Measurements from ENCODE around the gene MTERF1.
"Not testable (repeated sequence)": the region's sequence is repeated elsewhere in the genome, so short reads cannot be mapped to it uniquely, and the experiment has no call there.

Gene MTERF1

DNA sequence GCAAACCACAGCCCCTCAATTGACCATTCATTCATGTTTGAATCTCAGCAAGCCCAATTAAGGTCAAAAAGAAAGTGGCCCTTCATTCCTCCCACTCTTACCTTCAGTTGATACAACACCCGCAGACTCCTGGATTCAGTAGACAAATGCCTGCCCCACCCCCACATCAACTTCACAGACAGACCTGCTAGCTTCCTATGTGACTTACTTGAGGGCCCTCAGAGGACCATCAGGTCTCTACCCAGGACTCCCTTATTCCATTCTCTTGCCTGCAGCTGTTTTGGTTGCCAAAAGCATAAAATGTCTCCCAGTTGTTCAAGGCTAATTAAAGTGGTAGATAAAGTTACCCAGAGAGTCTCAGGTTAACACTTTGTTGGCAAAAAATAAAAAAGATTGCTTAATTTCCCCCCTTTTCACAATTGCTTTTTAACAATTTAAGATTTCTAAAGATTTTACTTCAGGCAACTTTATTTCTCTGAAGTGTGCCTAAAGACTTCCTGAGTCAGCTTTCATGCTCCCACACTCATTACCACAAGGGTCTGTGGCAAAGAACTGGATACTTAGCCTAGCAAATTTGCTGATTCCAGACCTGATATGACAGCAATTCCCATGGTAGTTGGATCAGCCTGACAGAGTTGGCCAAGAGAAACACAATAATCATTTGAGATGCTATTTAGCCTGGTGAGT, 3.3 kb upstream of the MTERF1 start:
- DNase-seq: no peak

DNA sequence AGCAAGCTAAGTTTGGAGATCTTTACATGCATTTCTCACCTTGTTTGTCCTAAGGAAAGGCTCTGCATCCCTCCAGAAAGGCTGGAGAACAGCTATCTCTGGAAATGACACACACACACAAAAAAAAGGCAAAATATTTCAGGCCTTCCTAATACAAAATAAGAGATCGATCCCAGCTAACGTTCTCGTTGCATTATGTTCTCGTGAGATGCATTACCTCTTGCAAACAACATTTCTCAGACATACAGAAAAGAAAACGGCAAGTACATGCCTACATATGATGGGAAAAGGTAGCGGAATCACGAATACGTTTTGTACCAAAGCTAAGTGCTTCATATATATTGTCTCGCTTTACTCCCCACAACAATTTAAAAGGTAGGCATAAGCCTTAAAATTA, 488 bp downstream of the MTERF1 start:
- DNase-seq: no peak

DNA sequence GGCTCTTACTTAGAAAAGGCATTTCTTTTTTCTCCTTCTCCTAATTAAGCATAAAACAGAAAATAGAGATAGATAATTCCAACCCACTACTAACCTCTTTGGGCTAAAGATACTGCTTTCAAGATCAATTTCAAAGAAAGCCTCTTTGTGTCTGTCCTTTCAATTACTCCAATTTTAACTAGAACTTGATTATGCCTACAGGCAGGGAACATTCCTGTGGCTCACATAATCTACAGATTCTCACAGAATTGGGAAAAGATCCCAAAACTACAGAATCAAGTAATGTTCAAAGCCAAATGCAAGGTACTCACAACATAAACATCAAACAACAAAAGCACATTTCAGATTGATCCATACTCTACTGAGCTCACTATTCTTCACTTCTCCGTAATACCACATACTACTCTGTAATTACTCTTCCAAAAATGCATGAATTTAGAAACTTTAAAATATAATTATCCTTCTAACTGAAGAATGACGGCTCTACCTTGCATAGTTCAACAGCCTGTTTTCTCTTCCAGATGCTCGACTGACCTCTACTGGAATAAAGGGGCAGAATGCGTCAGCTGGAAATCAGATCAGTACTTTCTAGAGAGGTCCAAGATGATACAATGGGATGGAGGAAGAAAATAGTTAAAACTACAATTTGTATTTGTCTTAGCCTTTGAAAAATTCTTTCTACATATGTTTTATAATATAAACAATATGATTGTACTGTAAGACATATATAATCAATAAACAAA, 3.9 kb downstream of the MTERF1 start:
- DNase-seq: no peak

DNA sequence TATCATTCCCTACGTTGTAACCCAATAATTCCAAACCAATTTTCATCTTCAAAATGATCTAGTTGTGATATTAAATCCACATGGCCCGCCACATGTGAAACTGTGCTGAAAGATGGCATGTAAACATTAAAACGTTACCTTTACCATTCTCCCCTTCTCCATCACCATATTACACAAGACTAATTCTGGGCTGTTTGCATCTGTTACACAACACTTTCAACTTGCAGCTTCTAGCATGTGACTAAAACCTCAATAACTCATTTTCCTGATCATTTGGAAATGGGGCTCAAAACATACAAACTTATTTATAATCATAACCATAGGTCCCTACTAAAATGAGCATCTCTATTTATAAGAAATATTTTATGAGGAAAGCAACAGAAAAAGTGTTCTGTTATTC, 4.7 kb downstream of the MTERF1 start:
- DNase-seq: no peak

DNA sequence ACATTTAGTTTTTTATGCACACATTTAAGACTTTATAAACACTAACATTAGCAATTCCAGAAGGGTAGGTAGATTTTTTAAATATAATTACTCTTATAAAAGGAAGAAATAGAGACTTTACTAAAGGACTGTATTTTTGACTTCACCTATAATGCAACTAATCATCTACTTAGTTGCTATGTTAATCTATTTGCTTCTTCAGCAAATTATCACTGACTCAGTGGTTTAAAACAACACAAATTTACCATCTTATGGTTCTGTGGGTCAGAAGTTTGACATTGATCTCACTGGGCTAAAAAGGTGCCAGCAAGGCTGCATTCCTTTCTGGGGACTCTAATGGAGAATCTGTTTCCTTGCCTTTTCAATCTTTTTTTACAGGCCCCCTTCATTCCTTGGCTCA, 7.6 kb downstream of the MTERF1 start:
- no peak for DNase-seq

DNA sequence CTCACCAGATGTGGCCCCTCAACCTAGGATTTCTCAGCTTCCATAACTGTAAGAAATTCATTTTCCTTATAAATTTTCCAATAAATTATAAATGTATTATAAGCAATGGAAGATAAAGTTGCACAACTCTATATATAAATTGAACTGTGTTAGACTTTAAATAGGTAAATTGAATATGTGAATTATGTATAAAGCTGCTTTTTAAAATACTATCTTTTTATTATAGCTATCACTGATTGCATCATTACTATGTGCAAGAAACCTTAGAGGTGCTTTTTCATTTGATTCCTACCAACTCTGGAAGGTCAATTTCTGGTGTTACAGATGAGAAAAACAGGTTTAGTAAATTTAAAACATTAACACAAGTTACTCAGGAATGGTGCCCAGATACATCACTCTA, 8.4 kb downstream of the MTERF1 start:
- DNase-seq: no peak

DNA sequence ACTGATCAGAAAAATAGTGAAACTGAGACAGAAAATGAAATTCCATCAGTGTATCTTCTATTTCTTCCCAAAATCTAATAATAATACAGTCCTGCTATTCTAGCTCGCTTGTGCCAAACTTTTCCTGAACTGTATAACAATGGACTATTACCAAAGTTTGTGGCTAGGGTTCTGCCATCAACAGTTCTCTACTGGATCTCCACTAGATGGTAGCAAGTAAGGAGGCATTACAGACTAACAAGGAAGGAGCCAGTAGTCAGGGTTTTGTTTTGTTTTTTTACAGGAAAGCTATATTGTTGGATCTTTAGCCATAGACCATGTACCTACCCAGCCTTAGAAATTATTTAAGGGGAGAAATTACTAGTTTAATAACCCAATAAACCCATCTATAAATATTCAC, 10.8 kb downstream of the MTERF1 start:
- DNase-seq: no peak

DNA sequence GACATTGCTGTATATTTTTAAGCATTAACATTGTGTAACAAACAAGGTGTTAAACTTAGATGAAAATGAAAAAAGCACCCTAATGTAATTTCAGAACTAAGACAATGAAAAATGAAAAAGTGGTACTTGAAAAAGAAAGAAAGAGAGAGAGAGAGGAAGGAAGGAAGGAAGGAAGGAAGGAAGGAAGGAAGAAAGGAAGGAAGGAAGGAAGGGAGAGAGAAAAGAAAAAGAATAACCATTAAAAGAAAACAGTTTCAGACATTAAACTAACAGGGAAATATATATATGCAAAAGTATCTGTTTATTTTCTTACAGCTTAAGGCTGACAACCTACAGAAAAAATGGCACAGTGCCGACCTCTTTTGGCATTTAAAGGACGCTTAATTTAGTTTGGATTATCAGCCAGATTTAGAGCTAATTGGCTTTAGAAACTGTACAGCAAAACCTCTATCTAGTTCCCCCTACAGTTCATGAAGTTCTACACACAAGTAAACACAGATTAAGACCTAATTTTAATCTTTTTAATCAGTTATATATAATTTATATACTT, 13.8 kb downstream of the MTERF1 start:
- DNase-seq: no peak

DNA sequence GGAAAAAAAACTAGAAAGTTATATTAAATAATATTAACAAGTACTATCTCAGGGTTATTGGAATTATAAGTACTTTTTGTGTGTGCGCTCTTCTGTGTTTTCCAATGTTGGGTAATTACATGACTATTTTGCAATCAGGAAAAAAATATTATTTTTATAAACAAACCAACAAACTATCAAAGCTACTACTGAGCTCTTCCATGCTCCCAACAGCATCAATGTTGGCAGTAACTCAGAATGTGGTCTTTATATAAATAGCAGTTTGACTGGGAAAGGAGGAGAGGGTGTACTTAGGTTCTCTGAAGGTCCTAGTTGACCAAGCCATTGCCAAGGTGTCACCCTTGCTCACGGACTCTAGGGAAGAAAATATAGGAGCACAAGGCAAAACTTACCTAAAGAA, 15.0 kb downstream of the MTERF1 start:
- no peak for DNase-seq

DNA sequence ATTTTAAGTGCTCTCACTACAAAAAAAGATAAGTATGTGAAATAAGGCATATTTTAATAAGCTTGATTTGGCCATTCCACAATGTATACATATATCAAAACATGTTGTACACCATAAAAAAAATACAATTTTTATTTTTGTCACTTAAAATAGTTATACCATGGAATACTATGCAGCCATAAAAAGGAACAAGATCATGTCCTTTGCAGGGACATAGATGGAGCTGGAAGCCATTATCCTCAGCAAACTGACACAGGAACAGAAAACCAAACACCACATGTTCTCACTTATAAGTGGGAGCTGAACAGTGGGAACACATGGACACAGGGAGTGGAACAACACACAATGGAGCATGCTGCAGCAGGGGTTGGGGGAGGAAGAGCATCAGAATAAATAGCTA, 15.9 kb downstream of the MTERF1 start:
- DNase-seq: not testable (repeated sequence)

DNA sequence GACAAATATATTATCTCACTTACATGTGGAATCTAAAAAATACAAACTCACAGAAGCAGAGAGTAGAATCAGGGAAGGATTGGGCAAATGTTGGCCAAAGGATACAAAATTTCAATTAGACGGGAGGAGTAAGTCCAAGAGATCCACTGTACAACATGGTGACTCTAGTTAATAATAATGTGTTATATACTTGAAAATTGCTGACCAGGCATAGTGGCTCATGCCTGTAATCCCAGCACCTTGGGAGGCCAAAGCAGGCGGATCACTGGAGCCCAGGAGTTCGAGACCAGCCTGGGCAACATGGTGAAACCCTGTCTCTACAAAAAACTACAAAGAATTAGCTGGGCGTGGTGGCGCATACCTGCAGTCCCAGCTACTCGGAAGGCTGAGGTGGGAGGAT, 16.4 kb downstream of the MTERF1 start:
- no peak for DNase-seq

DNA sequence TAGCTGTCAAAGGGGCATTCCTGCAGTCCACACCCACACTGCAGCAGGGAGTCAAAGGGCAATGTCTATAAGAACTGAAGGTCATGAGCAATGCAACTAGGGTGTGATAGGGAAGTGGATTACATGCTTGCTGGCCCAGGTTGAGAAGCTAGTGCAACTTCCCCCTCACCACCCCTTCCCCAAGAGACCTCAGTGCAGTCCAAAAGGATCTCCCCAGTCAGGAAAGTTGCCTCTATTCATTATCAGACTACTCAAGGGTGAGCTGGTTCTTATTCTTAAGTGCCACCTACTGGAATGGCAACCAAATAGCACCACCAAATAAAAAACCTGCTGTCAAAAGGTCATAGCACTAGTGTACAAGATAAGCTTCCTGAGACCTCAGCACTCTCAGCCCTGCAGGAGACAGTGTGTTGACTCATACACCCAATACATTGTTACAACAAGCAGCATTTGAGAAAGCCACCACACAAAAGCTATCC, 28.2 kb downstream of the MTERF1 start:
- no peak for DNase-seq

DNA sequence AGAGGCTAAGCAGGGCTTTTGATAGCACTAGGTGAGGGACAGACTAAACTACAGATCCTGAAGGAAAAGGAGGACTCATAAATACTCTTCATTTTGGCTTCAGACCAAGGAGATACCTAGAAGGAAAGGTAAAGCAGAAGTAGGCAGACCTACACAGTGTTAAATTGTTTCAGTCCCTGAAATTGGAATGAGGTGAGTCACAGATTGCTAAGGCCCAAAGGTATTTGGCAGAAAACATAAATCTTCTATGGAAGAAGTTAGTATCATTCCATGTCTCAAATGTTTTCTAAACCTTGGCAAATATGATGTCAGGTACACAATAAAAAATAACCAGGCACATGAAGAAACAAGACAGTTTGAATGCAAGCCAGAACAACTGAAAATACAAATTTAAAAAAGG, 30.0 kb downstream of the MTERF1 start:
- DNase-seq: no peak

DNA sequence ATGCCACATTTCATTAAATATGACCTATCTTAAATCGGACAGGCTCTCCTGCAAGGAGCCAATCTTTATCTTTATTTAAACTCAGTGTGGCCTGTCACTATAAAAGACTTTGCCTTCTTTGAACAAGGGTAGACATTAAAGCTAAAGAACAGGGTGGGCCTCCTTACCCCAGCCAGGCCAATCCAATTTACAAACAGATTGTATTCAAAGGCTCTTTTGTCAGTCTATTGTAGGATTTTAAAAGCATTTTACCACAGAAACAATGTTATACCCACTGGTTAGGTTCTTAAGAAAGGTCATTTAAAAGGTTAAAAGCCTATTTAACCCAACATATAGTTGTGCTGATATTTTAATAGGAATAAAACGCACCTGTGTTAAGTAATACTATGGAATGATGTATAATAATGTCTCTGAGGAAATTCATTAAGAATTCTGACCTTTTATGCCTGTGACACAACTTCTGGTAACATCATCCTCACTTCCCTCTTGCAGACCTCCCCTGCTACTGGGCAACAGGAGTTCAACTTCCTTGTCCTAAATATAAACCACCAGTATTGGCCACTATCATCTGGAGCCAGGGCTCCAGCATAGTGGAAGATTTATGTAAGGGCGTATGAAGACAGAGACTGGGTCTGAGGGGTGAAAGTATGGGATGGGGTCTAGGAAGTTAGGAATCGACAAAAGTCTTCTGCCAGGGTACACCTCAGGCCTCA, 32.5 kb downstream of the MTERF1 start:
- DNase-seq: no peak

DNA sequence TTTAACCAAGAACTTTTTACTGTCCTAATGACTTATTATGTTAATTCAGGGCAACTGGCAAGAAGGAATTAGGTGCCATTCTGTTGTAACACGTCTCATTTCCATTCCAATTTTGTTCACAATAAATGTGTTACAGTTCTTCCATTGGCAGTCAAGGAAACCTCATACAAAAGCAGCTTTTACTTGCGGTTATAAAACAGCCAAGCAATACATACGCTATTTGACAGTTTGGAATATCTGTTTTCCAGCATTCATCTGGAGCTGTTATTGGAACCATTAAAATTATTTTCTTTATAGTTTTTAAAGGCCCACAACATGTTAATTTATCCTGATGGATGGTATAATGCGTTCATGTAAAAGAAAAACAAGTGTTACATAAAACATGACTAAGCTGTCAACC, 33.3 kb downstream of the MTERF1 start:
- DNase-seq: no peak

DNA sequence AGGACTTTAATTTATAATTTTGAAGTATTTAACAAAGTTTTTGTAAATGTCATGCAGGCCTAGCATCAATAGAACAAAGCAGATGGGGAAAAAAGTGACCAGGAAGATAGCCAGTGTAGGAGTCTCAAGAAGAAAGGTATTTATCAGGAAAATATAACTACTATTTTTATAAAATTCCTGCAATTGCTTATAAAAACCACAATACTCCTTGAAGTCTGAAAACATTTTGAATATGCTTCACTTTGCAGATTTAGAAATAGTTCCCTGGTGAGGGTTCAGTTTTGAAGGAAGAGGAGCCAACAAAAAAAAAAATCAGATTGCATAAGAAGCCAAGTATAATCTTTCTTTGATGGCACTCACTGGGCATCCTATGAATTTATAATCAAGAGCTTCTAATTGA, 34.1 kb downstream of the MTERF1 start:
- no peak for DNase-seq

DNA sequence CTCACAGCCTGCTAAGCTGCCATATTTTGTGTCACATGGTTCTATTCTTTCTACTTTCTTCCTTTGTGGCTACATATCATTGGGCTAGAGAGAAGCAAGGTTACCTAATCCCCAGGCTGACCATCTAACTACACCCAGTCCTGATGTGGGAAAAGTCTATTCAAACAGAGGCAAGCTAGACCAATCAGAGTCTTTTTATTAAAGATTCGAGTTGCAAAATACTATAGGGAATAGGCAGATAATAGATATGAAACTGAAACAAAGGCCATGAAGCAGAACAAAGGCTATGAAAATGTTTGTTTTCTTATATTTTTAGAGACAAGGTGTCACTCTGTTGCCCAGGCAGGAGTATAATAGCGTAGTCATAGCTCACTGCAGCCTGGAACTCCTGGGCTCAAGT, 36.7 kb downstream of the MTERF1 start:
- DNase-seq: no peak

DNA sequence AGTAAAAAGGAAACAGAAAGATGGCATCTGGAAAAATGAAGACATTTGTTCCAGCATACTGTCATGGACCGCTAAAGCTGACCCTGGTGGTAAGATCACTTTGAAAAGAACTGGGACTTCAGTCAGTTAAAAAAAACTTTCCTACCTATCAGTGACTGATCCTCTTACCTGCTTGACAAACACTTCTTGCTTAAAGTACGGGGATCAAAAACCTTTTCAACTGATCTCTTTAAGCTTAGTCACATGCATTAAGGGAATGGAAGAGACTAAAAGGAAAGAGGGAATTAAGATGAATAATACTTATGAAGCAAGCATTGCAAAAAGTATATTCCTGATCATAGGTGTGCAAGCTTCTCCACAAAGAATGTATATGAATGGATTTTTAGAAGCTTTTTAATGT, 42.1 kb downstream of the MTERF1 start:
- DNase-seq: no peak

DNA sequence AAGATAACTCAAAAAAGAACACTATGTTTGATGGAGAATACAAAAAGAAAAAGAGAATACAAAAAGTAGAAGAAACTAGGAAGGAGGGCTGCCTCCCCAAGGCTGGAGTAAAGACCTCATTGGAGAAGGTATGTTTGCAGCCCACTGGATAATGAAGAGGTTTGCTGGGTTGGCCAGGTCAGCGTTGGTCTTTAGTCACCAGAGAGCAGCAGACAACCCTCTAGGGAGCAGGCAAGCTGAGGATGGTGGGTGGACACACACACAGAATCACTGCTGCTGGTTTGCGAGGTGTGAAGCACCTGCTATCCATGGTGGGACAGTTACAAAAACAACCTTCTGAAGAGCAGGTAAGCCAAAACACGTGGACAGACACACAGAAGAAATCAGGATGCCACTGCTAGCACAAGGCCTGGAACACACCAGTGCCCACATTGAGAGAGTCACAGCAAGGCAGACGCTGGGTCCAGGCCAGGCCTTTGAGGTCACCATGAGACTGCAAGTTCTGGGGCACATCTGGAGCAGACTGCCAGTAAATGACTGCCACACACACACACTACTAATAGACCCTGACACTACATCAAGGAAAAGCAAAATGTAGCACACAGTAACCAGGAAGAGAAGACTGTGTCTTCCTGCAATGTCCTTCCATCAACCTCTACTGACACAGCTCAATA, 43.0 kb downstream of the MTERF1 start:
- DNase-seq: no peak

DNA sequence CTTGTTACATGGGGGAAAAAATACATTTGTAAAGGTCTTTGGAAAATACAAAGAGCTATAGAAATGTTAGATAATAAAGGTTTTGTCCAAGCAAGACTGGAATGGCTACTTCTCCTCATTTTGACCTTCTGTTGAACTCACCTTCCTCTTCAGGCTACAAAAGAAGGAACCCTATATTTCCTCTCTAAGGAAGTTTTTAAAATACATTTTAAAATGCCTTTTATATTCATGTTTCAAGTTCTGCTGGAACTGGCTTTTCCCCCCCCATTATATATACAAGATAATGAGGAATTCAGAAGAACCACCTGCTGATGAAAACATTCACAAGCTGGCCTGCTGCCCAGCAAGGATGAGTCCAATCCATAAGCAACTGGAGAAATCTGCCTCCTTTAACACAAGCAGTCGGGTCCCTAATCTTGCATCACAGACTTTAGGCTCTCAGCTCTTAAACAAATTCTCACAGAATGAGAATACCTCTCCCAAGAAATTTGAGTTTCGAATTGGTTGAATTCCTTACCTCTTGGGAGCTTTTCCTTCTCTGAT, 44.6 kb downstream of the MTERF1 start:
- DNase-seq: no peak

DNA sequence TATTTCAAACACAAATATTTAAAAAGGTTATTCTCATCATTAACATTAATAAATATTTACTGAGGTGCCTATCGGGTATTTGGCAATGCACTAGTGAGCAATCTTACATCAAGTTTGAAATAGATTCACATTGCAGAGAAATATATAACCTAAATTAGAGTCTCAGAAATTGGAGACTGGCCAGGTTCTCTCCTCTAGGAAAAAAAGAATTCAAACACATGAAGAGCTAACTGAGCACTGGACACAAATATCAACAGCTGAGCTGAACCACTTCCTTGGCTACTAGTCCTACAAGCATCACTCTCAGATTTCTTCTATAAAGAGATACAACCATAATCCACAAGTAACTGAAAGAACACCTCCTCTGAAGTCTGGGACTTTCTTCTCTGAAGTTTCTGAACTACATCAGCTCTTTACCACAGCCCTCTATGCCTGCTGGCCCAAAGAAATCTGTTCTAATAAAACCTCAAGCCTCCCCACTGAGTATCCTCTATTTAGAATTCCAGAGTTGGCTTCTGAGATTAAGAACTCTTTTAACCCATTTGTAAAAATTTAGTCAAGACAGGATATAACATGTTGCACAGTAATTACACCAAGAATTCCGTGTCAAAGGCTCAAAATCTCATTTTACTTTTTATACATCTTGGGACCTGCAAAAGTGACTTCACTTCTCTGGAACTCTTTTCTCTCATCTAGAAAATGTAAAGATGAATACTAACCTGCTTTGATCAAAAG, 45.2 kb downstream of the MTERF1 start:
- no peak for DNase-seq

DNA sequence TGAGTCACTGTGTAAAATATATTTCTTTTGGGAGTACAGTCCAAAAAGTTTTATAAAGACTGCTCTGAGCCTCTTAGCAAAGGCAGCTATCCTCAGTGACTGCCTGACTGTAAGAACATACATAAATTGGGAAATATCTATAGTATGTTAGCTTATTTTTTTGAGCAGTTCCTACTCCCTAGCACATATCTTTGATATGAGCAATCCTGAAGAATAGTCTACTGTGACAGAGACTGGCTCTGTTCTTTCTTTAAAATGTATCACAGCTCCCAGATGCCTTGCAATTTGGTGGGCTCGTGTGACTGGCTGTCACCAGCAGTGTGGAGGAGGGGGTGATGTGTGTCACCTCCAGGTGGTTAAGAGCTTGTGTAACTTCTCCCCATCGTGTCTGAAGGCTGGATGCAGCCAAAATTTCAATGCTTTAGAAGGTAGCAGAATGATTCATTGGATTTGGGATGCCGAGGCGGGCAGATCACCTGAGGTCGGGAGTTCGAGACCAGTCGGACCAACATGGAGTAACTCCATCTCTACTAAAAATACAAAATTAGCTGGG, 47.9 kb downstream of the MTERF1 start:
- no peak for DNase-seq
